ENCODE measurements around the gene MS4A1.
"Not testable (repeated sequence)": the region's sequence is repeated elsewhere in the genome, so short reads cannot be mapped to it uniquely, and the experiment has no call there.

MS4A1 gene

GRCh38 chr11:60504219-60504905 lies 48.7 kb downstream of the MS4A1 start:
- DNase-seq = no peak

DNA sequence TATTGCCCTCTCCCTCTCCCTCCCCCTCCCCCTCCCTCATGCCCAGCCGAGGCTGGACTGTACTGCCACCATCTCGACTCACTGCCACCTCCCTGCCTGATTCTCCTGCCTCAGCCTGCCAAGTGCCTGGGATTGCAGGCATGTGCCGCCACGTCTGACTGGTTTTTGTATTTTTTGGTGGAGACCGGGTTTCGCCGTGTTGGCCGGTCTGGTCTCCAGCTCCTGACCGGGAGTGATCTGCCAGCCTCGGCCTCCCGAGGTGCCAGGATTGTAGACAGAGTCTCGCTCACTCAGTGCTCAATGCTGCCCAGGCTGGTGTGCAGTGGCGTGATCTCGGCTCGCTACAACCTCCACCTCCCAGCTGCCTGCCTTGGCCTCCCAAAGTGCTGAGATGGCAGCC lies 54.0 kb downstream of the MS4A1 start:
- DNase-seq = not testable (repeated sequence)

GRCh38 chr11:60510209-60510608 lies 54.6 kb downstream of the MS4A1 start:
- not testable (repeated sequence) for DNase-seq

- DNase-seq = no peak
Observed at GRCh38 chr11:60511393-60511792, 55.7 kb downstream of the MS4A1 start.

DNA sequence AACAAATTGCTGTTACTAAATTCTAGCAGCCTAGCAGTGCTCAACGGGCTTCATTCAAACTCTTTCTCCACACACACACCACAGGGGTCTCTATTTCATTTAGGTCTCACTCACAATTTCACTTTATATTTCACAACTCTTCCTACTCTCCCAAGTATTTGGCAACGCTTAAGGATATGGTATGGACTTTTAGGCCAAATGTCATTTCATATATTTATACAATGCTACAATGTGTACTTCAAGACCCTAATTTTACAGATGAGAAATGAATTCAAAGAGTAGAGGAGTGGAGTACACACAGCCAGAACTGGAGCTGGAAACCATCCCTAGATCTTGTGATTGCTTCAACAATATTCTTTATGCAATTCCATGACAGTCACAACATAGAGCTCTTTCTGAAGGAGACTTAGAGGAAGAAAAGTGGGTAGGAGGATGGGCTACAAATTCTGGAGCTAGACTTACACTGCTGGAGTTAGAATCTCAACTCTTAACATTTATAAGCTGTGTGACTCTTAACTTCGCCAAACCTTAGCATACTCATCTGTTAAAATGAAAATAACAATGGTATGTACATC lies 57.1 kb downstream of the MS4A1 start:
- no peak for DNase-seq

- no peak for DNase-seq
Observed at GRCh38 chr11:60513496-60514460, 58.1 kb downstream of the MS4A1 start.

DNA sequence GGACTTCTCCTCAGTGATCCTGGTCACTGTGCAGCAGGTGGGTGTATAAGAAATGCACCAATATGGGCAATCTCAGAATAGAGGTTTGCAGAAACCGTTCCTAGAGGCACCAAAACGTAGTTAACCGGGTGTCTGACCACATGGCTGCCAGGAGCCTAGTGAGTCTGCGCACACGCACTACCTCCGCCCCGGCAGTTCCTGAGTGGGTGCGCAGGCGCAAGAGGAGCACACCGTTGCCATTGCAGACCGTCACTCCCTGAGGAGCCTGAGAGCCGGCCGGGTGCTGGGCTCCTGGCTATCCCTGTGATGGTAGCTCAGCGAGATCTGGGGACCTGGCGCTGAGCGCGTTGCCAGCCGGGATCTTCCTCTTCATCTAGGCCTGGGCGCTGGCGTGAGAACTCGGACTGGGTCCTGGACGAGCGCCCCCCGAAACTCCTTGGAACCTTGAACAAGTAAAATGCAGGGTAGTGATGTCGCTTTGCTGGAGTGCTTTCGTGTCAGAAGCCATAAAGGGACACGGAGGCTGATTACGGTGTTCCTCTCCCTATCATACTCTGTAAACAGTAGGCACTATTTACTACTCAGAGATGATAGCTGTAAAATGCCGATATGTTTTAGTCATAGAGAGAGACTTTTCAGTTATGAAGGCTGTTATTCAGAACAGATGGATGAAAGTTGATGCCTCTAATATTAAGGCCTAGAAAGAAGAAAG lies 59.7 kb downstream of the MS4A1 start, which contains the start of gene MS4A13:
TSS of gene MS4A13 (plus strand) at position 249 of the 712 bp plus-strand sequence. CDS start 2,692 bp downstream, outside the sequence.
- DNase-seq = no peak

Data from GDM1 (cell line).